ENCODE measurements around the gene HNRNPM.
"Not testable (repeated sequence)": the region's sequence is repeated elsewhere in the genome, so short reads cannot be mapped to it uniquely, and the experiment has no call there.

The HNRNPM gene

GRCh38 chr19:8511573-8512101 lies 66.9 kb downstream of the HNRNPM start:
- DNase-seq (ENCODE audit: low read depth in 2 of 2): no peak

DNA sequence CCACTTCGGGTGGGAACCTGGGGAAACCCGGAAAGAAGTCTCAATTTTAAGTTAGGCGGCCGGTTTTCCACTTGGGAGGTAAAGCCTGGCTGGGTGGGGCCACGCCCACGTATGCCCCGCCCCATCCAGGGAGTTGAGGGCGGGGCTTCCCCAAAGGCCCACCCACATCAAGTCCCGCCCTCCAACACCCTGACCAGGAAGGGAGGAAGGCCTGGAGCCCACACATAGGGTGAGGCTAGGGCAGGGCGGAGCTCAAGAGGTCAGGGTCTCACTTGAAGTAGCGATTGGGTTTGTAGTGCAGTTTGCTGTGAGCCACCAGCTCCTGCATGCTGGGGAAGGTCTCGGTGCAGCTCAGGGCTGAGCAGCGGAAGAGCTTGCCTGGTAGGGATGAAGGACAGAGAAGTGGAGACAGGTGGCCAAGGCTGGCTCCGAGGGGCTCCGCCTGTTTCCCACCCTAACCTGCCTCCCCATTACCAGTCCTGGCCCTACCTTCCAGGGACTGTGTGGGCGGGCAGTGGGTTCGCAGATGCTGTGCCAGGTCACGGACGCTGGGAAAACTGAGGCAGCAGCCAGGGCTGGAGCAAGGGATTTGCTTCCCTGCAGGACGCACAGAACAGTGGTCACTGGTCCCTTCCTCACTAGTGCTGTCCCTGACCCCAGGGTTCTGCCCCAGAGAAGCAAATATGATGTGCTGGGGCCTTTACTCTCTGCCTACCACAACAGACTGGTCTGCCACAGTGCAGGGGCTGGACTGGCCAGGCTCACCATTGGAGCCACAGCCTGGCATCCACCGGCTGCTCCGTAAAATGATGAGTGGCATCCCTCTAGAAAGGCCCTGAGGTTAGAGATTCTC lies 67.6 kb downstream of the HNRNPM start:
- DNase-seq (ENCODE audit: low read depth in 2 of 2): no peak

GRCh38 chr19:8513036-8513686 lies 68.4 kb downstream of the HNRNPM start:
- no peak for DNase-seq (ENCODE audit: low read depth in 2 of 2)

DNA sequence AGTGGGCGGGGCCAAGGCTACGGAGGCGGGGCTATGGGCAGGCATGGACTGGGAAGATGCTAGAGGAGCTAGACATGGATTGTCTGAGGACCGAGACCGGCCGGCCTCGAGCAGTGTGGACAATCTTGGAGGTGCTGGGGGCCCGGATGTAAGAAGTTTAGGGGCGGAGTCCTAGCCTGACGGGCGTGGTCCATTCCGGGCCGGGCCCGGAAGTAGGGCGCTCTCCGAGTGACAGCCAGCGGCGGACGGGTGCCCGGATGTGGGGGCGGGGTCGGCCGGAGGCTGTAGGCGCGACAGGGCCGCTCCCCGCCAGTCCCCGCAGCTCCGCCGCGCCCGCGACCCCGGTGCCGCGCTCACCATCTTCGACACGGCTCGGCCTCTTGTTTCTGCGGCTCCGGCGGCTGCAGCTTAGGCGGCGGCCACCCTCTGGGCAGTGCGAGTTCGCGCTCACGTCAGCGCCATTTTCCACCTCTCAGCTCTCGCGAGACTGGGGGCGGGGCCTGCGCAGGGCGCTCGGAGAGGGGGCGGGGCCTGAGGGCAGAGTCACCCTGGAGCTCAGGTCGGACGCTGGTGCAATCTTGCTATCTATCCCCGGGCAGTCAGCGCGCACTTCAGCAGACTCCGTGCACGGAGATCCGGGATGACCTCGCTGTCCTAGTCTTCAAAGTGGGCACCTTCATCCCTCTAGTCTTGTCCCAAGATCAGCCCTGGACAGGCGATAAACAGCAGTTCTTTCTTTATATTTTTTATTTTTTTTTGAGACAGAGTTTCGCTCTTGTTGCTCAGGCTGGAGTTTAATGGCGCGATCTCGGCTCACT lies 69.1 kb downstream of the HNRNPM start, which contains the start of gene ZNF414:
Gene ZNF414 (minus strand): TSS at position 481 of the 818 bp plus-strand sequence. CDS start 121 bp downstream, at position 360.
- peak; percentile 95 to 96 for DNase-seq (ENCODE audit: low read depth in 2 of 2)

GRCh38 chr19:8514505-8515009 lies 69.8 kb downstream of the HNRNPM start:
- not testable (repeated sequence) for DNase-seq (ENCODE audit: low read depth in 2 of 2)

GRCh38 chr19:8515317-8515716 lies 70.5 kb downstream of the HNRNPM start:
- peak in 1 of 2 donors; percentile 31 for DNase-seq (ENCODE audit: low read depth in 2 of 2)

DNA sequence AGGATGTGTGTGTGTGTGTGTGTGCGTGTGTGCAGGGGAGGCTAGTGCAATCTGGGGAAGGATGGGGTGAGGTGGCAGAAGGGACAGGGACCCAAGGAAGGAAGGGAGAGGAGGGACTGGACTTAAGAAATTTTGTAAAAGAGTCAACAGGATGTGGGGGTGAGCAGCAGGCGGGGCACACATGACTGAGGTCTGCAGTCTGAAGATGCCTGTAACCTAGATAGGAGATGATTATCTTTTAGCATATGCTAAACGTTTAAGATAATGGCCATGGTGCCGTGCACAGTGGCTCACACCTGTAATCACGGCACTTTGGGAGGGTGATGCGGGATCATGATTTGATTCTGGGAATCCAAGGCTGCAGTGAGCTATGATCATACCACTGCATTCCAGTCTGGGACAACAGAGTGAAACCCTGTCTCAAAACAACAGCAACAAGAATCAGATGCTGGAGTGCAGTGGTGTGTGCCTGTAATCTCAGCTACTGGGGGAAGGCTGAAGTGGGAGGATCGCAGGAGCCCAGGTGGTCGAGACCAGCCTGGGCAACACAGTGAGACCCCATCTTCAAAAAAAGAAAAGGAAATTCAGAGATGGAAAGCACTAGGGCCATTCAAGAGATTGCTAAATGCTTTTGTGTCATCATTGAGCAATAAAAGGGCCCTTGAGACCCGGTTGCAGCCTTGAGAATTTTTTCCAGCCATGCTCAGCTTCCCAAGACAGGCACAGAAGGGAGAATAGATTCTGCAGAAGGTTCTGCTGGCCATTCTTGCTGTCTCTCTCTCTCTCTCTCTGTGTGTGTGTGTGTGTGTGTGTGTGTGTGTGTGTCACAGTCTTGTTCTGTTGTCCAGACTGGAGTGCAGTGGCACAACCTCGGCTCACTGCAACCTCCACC lies 73.0 kb downstream of the HNRNPM start:
- DNase-seq (ENCODE audit: low read depth in 2 of 2): peak; percentile 17 to 22

DNA sequence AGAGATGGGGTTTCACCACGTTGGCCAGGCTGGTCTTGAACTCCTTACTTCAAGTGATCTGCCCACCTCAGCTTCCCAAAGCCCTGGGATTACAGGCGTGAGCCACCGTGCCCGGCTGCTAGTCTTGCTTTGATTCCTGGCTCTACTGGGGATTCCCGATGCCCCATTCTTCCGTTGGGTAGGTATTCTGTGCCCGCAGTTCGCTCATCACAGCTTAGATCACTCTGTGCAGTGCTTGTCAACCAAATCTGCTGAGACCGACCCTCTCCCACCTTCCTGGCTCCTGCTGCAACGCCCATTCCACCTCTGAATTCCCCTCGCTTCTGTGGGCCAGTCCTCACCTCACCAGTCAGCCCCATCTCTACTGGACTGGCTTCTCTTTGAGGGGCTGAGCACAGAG lies 73.8 kb downstream of the HNRNPM start:
- no peak for DNase-seq (ENCODE audit: low read depth in 2 of 2)

- no peak for DNase-seq (ENCODE audit: low read depth in 2 of 2)
Observed at GRCh38 chr19:8519388-8519787, 74.6 kb downstream of the HNRNPM start.

GRCh38 chr19:8525401-8525684 lies 80.6 kb downstream of the HNRNPM start:
- DNase-seq (ENCODE audit: low read depth in 2 of 2): no peak

DNA sequence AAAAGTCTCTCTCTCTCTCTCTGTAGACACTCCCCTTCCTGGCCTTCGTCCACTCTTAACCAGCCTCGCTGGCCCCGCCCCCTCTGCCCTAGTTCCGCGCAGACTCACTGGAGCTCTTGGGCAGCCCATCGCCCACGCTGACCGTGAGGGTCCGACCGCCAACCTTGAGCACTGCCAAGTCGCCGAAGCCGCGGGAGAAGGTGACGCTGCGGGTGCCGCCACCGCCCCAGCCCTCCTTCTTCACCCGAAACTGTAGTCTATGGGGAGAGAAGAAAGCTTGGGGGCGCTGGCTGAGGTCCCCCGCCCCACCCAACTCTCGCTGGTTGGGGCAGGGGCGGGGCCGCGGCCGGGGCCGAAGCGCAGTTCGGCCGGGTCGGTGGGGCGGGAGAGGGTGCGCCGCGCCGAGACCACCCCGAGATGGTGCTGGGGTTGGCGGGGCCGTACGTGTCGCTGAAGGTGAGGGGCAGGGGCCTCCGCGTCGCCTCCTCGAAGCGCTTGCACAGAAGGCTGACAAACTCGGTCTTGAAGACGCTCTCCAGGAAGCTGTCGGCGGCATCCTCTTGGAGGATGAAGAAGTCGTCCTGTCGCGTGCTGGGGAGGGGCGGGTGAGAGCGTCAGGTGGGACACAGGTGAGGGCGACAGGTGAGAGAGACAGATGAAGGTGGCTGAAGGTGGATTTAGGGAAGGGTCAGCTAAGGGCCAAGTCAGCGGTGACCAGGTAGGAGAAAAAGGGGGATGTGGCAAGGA lies 81.7 kb downstream of the HNRNPM start:
- DNase-seq (ENCODE audit: low read depth in 2 of 2): no peak

DNA sequence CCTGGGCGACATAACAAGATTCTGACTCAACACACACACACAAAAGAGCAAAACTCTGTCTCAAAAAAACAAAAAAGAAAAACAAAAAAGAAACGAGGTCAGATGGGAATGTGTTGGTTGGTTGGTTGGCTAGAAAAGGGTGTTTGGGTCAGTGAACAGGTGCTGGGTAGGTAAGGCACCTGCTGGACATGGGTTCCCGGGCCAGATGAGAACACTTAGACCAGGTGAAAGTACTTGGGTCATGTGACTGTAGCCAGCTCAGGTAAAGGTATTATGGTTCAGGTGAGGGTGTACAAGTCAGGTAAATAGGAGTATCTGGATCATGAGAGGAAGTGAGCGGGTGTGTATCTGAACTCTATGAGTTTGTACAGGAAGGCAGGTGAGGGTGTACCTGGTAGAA lies 83.7 kb downstream of the HNRNPM start:
- DNase-seq (ENCODE audit: low read depth in 2 of 2): no peak

- no peak for DNase-seq (ENCODE audit: low read depth in 2 of 2)
Observed at GRCh38 chr19:8529369-8530006, 84.7 kb downstream of the HNRNPM start.

GRCh38 chr19:8530061-8530679 lies 85.4 kb downstream of the HNRNPM start:
- no peak for DNase-seq (ENCODE audit: low read depth in 2 of 2)

DNA sequence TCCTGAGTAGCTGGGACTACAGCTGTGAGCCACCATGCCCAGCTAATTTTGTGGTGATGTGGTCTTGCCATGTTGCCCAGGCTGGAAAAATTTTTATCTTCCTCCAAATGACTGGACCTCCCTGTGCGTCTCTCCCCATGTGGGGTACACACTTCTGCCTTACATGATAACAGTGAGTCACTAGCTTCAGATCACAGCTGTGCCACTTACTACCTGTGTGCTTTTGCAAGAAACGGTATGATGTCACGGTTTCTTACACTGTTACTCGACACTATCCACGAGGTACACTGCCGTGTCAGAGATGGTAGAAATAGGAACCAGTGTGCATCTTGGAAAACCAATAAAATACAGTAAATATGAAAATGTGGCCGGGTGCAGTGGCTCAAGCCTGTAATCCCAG lies 86.7 kb downstream of the HNRNPM start:
- no peak for DNase-seq (ENCODE audit: low read depth in 2 of 2)

DNA sequence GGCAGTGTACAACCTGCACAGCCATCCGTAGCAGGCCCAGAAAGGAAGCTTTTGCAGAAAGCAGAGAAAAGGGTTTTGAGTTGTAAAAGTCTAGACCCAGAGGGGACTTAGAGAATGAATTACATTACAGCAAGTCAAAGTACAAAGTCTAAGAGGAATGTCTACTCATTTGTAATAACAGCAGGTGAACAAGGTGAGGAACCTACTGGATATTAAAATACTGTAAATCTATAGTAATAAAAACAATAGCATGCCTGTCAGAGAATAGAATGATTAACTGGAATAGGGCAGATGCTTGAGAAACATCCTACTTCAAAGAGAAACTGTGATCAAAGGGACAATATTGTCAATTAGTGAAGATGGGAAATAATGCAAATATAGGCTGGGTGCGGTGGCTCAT lies 87.5 kb downstream of the HNRNPM start:
- DNase-seq (ENCODE audit: low read depth in 2 of 2): no peak

- DNase-seq (ENCODE audit: low read depth in 2 of 2): no peak
Observed at GRCh38 chr19:8536282-8536681, 91.5 kb downstream of the HNRNPM start.

GRCh38 chr19:8537099-8537498 lies 92.3 kb downstream of the HNRNPM start:
- DNase-seq (ENCODE audit: low read depth in 2 of 2): no peak
